ENCODE results near the gene GCAT.

Gene GCAT

DNA sequence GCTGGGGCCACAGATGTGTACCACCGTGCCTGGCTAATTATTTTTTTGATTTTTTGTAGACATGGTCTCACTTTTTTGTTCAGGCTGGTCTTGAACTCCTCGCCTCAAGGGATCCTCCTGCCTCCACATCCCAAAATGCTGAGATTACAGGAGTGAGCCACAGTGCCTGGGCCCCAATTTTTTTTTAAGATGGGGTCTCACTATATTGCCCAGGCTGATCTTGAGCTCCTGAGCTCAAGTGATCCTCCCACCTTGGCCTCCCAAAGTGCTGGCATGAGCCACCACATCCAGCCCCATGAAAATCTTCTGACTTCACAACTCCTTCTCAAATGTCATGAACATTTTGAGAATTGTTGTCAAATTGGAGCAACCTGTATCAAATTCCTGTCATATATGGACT, 38.7 kb downstream of the GCAT start:
- no peak for DNase-seq

DNA sequence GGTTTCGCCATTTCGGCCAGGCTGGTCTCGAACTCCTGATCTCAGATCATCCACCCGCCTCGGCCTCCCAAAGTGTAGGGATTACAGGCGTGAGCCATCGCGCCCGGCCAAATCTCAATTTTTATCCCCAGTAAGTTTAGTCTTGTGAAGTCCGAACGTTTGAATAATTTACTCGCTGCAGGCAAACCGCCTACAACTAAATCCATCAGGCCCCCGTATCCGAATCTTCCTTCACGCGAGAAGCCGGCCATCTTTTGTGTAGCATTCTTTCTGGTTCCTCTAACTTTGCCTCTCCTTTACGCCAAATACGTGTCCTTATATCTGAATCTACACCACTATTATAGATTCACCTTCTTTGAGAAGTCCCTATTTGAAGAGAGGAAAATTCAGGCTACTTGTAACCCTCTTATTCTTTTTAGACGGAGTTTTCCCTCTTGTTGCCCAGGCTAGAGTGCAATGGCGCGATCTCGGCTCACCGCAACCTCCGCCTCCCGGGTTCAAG, 40.9 kb downstream of the GCAT start:
- peak; percentile 28 for DNase-seq

DNA sequence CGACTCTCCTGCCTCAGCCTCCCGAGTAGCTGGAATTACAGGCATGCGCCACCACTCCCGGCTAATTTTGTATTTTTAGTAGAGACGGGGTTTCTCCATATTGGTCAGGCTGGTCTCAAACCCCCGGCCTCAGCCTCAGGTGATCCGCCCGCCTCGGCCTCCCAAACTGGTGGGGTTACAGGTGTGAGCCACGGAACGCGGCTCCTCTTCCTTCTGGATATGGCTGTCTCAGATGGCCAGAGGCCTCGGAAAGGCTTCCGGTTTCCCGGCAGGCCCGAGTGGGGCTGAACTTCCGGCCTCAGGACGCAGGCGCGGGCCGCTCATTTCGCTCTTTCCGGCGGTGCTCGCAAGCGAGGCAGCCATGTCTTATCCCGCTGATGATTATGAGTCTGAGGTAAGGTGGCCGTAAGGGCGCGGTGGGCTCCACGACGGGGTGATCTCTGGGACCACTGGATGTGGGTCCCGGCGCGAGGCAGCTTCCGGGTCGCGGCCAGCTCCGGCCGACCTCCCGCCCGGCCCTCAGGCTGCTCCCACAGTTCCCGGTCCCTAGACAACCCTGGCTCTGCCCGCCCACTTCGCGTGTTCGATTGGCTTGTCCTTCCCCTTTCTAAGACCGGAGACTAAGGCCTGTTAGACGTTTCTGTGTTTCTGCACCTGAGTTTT, 41.5 kb downstream of the GCAT start, which contains the start of gene EIF3L:
Gene EIF3L, plus strand, starts transcription at position 331 of the 663 bp plus-strand sequence. Its CDS starts 31 bp downstream, at position 362.
- peak; percentile 83 for DNase-seq

DNA sequence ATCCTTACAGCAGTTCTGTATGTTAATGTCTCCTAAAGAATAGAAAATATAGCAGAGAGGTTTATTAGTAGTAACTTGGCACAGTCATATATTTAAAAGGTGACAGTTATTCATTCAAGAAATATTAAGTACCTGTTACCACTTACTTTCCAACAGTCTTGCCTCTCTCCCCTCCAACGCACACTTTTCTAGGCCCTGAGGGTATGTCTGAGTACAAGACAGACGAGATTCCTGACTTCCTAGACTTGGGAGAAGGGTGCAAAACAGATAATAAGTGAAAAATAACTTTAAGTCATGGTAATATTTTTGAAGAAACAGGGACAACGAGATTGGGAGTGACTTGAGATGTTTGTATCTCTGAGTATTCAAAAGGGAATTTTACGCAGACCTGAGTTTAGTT, 43.1 kb downstream of the GCAT start:
- no peak for DNase-seq

DNA sequence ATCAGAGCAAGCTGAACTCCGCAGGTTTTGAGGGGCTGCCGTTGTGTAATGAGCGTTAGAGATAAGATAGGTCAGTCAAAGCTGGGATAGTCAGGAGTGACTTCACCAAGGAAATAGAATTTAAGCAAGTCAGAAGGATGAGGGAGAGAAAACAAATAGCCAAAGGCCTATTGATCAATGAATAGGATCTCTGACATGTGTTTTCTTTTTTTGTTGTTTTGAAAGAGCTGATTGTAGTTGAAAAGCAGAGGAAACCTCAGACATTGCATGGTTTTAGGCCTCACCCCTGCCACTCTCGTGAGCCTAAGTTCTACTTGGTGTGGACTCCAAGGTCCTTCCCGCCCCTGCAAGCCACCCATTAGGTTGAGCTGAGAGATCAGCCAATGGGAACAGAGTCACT, 44.7 kb downstream of the GCAT start:
- DNase-seq = no peak

DNA sequence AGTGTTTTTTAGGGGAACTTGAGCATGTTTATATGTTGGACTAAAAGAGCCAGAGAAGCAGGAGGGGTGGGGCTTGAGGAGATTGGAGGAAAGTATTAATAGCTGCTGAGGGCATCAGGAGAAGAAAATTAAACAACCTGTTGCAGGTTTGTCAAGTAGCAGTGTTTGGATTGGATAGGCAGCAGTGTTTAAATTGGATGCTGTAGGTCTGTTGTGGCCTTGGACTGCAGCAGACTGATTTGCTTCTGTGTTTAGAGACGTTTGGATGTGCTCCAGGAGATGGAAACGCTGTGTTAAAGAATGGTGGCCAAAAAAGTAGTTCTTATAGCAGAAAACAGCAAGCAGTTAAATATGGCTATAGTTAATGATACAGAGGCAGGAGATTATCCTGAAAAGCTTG, 47.2 kb downstream of the GCAT start:
- no peak for DNase-seq

DNA sequence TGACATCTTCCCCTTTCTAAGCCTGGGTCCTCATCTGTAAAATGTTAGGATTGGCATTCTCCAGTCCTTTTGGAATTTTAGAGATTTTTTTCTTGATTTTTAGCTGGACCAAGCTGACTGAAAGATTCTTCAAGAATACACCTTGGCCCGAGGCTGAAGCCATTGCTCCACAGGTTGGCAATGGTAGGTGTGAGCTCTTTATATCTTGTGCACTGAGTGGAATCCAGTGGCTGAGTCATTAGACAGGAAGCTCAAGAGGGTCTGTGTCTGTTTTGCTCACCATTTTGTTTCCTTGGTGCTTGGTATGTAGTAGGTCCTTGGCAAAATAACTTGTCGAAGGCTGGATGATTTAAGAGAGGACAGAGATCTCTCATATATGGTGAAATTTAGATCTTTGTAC, 47.7 kb downstream of the GCAT start:
- DNase-seq = no peak

DNA sequence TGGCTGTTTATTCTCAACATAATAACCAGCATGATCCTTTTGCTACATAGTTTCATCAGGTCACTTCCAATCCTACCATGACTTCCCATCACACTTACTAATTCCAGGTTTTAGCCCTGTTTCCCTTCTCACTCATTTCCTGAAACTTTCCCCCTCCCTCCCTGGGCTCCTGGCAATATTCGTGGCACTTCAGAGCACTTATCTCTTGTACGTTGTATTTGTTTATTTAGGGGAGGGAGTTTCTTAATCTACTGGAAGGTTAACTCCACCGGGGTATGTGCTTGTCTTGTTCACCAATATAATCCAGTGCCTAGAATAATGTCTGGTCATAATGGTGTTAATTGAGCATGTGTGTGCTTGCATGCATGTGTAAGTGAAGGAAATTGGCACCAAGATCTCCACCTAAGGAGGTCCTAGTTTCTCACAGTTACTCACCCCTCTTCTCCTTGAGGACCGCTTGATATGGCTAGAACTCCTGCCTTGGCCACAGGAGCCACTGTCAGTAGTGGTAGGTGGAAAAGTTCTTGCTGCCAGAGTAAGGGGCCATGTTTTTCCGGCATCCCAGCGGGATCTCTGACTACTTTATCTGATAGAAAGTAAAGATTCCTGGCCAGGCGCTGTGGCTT, 53.2 kb downstream of the GCAT start:
- no peak for DNase-seq

DNA sequence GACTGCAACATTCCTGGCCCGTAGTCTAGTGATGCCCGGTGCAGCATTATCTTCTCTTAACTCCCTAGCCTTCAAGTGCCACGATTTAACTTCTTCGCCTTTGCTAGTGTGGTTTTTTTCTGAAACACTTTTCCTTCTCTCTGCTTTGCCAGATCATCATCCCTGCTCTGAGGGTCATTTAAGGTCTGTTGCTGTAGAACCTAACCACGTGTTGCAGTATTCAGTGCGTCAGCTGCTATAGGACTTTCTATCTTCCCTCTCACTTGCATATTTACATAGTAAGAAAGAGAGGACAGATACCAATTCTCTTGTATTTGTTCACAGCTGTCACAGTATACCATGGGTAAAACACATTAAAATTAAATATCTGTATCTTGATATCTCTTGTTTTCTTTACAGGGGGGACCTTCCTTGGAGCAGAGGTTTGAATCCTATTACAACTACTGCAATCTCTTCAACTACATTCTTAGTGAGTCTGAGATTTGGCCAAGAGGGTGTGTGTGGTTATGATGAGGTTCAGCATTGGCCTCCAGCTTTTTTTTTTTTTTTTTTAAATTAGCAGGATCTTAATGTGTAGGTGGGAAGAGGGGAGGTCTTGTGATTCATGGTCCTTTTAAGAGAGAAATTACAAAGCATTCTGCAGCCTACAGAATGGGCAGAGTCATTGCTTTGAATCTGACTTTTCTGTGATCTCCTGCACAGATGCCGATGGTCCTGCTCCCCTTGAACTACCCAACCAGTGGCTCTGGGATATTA, 55.0 kb downstream of the GCAT start:
- no peak for DNase-seq

DNA sequence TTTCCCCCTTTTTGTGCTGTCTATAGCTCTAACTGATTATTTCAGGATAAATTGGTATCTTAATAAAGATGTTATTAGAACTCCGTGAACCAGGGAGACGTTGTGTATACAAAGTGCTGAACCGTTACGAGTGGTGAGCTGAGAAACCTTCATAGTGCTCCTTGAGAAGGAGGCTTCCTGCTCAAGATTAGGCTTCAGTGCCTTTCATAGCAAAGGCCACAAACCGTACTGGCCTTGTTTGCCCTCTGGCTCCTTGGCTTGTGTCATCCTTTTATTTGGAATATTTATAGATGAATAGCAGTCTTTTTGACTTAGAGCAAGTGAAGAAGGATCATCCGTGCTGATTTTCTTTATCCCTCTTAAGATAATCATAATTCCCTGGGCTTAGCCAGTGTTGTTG, 57.8 kb downstream of the GCAT start:
- DNase-seq = no peak

All from fibroblast of skin of right quadriceps (primary cell).